ENCODE measurements around the gene IL20RA.

Gene IL20RA

GRCh38 chr6:137015943-137016342 lies 28.8 kb downstream of the IL20RA start:
- Histone ChIP-seq H3K27ac (no peak overlapping the region), H3K4me3 (IDR thresholded peaks at IDR 0.05; ENCODE audit: insufficient read depth, low read depth, low read length) (no peak overlapping the region), H3K36me3 (ENCODE audit: insufficient read depth) (no peaks in the 10 kb centered on the region), H3K79me2 (ENCODE audit: insufficient read depth, low read depth) (no peaks in the 10 kb centered on the region), H4K20me1 (ENCODE audit: insufficient read depth) (no peaks in the 10 kb centered on the region), H2AFZ (ENCODE audit: low read depth) (no peak overlapping the region), H3K27me3 (ENCODE audit: insufficient read depth, low read depth) (no peaks in the 10 kb centered on the region; the same call in 1 of the 2 replicates), H3K9ac (no peak overlapping the region), H3K4me1 (ENCODE audit: low read depth, poor library complexity, severe bottlenecking) (no peaks in the 10 kb centered on the region), H3K4me2 (no peak overlapping the region)
- no peak for TF ChIP-seq CTCF (conservative IDR thresholded peaks at IDR 0.05; ENCODE audit: low read depth, low read length)

- Histone ChIP-seq H3K9ac (no peak overlapping the region), H4K20me1 (ENCODE audit: insufficient read depth) (no peaks in the 10 kb centered on the region), H2AFZ (ENCODE audit: low read depth) (no peak overlapping the region), H3K27ac (no peak overlapping the region), H3K4me1 (ENCODE audit: low read depth, poor library complexity, severe bottlenecking) (no peaks in the 10 kb centered on the region), H3K4me2 (no peak overlapping the region), H3K36me3 (ENCODE audit: insufficient read depth) (no peaks in the 10 kb centered on the region), H3K4me3 (IDR thresholded peaks at IDR 0.05; ENCODE audit: insufficient read depth, low read depth, low read length) (no peak overlapping the region), H3K79me2 (ENCODE audit: insufficient read depth, low read depth) (no peaks in the 10 kb centered on the region), H3K27me3 (ENCODE audit: insufficient read depth, low read depth) (no peaks in the 10 kb centered on the region; the same call in 1 of the 2 replicates)
- TF ChIP-seq CTCF (conservative IDR thresholded peaks at IDR 0.05; ENCODE audit: low read depth, low read length): no peak
Measured at GRCh38 chr6:137013738-137014602, 30.8 kb downstream of the IL20RA start.

- no peaks in the 10 kb centered on the region; the same call in 1 of the 2 replicates for H3K27me3 ChIP-seq (ENCODE audit: insufficient read depth, low read depth)
- no peak overlapping the region for H3K4me3 ChIP-seq (IDR thresholded peaks at IDR 0.05; ENCODE audit: insufficient read depth, low read depth, low read length)
- TF ChIP-seq CTCF (conservative IDR thresholded peaks at IDR 0.05; ENCODE audit: low read depth, low read length): no peak
- H2AFZ ChIP-seq (ENCODE audit: low read depth): no peak overlapping the region
- no peak overlapping the region for H3K27ac ChIP-seq
- H3K4me2 ChIP-seq: no peak overlapping the region
- no peaks in the 10 kb centered on the region for H3K36me3 ChIP-seq (ENCODE audit: insufficient read depth)
- H3K79me2 ChIP-seq (ENCODE audit: insufficient read depth, low read depth): no peaks in the 10 kb centered on the region
- no peaks in the 10 kb centered on the region for H3K4me1 ChIP-seq (ENCODE audit: low read depth, poor library complexity, severe bottlenecking)
- no peaks in the 10 kb centered on the region for H4K20me1 ChIP-seq (ENCODE audit: insufficient read depth)
- H3K9ac ChIP-seq: no peak overlapping the region
Measured at GRCh38 chr6:137013031-137013430, 31.7 kb downstream of the IL20RA start.

GRCh38 chr6:137011406-137011805 lies 33.4 kb downstream of the IL20RA start:
- no peak for TF ChIP-seq CTCF (conservative IDR thresholded peaks at IDR 0.05; ENCODE audit: low read depth, low read length)
- no peaks in the 10 kb centered on the region for H3K36me3 ChIP-seq (ENCODE audit: insufficient read depth)

More at GRCh38 chr6:137011406-137011805, 33.4 kb downstream of the IL20RA start:
- no peak overlapping the region for H3K27ac ChIP-seq
- H3K4me3 ChIP-seq (IDR thresholded peaks at IDR 0.05; ENCODE audit: insufficient read depth, low read depth, low read length): no peak overlapping the region
- no peaks in the 10 kb centered on the region for H3K4me1 ChIP-seq (ENCODE audit: low read depth, poor library complexity, severe bottlenecking)
- H3K27me3 ChIP-seq (ENCODE audit: insufficient read depth, low read depth): no peaks in the 10 kb centered on the region
- no peaks in the 10 kb centered on the region for H4K20me1 ChIP-seq (ENCODE audit: insufficient read depth)
- H3K9ac ChIP-seq: no peak overlapping the region
- H3K4me2 ChIP-seq: no peak overlapping the region
- H3K79me2 ChIP-seq (ENCODE audit: insufficient read depth, low read depth): no peaks in the 10 kb centered on the region
- no peak overlapping the region for H2AFZ ChIP-seq (ENCODE audit: low read depth)

Data from KMS-11 (cell line).